Activated CD4-positive, alpha-beta T cell treated with anti-CD3 and anti-CD28 coated beads, Interleukin-2, Interleukin-6, amounts not matched to agents 100 ng/mL and 50 ng/mL, durations not matched to agents 16 hours and 8 hours (primary cell): ENCODE measurements around the gene CDK5.

Source experiments
- DNase-seq: peaks from one replicate; pipeline ENCODE4 v3.0.0-alpha.2; 2020

Gene CDK5

GRCh38 chr7:151071032-151071866 is 13.6 kb upstream of the CDK5 start:
- DNase-seq: no peak

GRCh38 chr7:151070574-151070960 is 12.9 kb upstream of the CDK5 start:
- DNase-seq: no peak

GRCh38 chr7:151069841-151070573 is 12.3 kb upstream of the CDK5 start:
- DNase-seq: no peak

GRCh38 chr7:151068069-151068773 is 10.5 kb upstream of the CDK5 start:
- DNase-seq: no peak

GRCh38 chr7:151066273-151066974 is 8.7 kb upstream of the CDK5 start:
- no peak for DNase-seq

GRCh38 chr7:151065516-151065915 is 7.8 kb upstream of the CDK5 start:
- DNase-seq: no peak

- no peak for DNase-seq
These were observed 7.3 kb upstream of the CDK5 start for GRCh38 chr7:151064993-151065392.

- DNase-seq: no peak
These were observed 6.8 kb upstream of the CDK5 start for GRCh38 chr7:151064454-151064853.

GRCh38 chr7:151063212-151063561 is 5.5 kb upstream of the CDK5 start:
- no peak for DNase-seq

GRCh38 chr7:151062399-151063211 is 4.9 kb upstream of the CDK5 start:
- DNase-seq: no peak

GRCh38 chr7:151062111-151062398 is 4.4 kb upstream of the CDK5 start:
- DNase-seq: no peak

- no peak for DNase-seq
These were observed 3.8 kb upstream of the CDK5 start for GRCh38 chr7:151061213-151062110.

GRCh38 chr7:151060416-151061212 is 2.9 kb upstream of the CDK5 start:
- DNase-seq: peak; percentile 30

GRCh38 chr7:151060113-151060415 is 2.4 kb upstream of the CDK5 start:
- no peak for DNase-seq

- DNase-seq: peak; percentile 86
These were observed 1.8 kb upstream of the CDK5 start, which contains the start of gene SLC4A2 for GRCh38 chr7:151059367-151060112. SLC4A2 (plus strand) TSS chr7:151059589; CDS start chr7:151061988, 2,399 bp downstream.

GRCh38 chr7:151058781-151059366 is 1.2 kb upstream of the CDK5 start:
- DNase-seq: peak; percentile 27

- DNase-seq: peak; percentile 99
These were observed 488 bp upstream of the CDK5 start for GRCh38 chr7:151057989-151058780.
